Measurements from ENCODE around the gene ANKRD62. TPM values are rescaled to one million over a fixed set of nuclear protein-coding genes. Genes with fewer than 3 reads are reported as not detected.

The ANKRD62 gene
- total and polyA plus RNA-seq, 10 donors = not detected

- Histone ChIP-seq H3K27ac (no peak overlapping the region), H3K27me3 (replicated peaks in 1 of 7) (no peaks in the 10 kb centered on the region), H3K9me3 (no peaks in the 10 kb centered on the region), H3K36me3 (no peaks in the 10 kb centered on the region), H3K4me1 (peaks cover 2 to 32% (median 20%) of the 10 kb centered on the region in 6 donors), H3K4me3 (no peak overlapping the region)
- 74 to 96% (median 87%) methylated on average over 7 to 12 of the region's 12 CpGs for WGBS, 5 donors
- TF ChIP-seq POLR2AphosphoS5 (IDR thresholded peaks at IDR 0.05) (no peak), POLR2A (IDR thresholded peaks at IDR 0.05) (no peak)
- TF ChIP-seq, protein P1, sequence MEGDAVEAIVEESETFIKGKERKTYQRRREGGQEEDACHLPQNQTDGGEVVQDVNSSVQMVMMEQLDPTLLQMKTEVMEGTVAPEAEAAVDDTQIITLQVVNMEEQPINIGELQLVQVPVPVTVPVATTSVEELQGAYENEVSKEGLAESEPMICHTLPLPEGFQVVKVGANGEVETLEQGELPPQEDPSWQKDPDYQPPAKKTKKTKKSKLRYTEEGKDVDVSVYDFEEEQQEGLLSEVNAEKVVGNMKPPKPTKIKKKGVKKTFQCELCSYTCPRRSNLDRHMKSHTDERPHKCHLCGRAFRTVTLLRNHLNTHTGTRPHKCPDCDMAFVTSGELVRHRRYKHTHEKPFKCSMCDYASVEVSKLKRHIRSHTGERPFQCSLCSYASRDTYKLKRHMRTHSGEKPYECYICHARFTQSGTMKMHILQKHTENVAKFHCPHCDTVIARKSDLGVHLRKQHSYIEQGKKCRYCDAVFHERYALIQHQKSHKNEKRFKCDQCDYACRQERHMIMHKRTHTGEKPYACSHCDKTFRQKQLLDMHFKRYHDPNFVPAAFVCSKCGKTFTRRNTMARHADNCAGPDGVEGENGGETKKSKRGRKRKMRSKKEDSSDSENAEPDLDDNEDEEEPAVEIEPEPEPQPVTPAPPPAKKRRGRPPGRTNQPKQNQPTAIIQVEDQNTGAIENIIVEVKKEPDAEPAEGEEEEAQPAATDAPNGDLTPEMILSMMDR (IDR thresholded peaks at IDR 0.05 in 8 of 11, conservative IDR thresholded peaks at IDR 0.05 in 3 of 11) = no peak
- no peak for DNase-seq
- intact Hi-C loops (cut with DNase I; ENCODE audit: low total_unique reads) = no loop called here
These were observed 46.8 kb upstream of the ANKRD62 start for GRCh38 chr18:12046751-12047335.

DNA sequence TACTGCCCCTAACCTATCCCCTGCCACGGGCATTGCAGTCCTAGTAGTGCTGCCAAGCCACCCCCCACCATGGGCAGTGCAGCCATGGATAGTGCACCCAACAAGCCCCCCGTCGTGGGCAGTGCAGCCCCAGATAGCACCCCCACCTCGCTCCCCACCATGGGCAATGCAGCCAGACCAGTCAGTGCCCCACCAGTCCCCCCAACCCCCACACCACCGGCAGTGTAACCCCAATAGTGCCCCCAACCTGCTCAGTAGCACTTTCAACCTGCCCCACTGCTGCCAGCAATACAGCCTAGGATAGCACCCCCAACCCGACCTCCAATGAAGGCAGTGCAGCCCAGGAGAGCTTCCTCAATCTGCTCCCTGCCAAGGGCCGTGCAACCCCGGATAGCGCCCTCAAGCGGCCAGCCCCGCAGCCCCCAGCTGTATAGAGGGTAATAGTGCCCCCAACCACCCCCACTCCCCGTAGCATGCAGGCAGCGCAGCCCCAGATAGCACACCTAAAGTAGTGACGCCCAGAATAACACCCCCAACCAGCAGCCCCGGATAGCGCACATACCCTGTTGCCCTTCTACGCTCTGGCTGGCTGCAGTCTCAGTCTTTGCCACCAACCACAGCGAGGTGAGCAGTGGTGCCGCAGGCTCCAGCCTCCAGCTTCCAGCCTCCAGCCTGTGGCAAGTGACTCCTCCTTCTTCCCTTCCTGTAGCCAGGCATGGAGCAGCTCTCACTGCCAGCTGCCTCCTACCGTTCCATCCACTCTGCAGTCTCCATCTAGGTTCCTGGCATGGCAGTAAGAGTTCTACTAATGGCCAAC lies 45.4 kb upstream of the ANKRD62 start:
- Histone ChIP-seq H3K27me3 (replicated peaks in 1 of 7) (no peaks in the 10 kb centered on the region), H3K27ac (no peak overlapping the region), H3K9me3 (no peaks in the 10 kb centered on the region), H3K4me3 (no peak overlapping the region), H3K4me1 (peaks cover 2 to 43% (median 23%) of the 10 kb centered on the region in 6 donors), H3K36me3 (no peaks in the 10 kb centered on the region)
- DNase-seq = no peak
- WGBS, 5 donors = 86 to 94% (median 90%) methylated on average over 15 to 20 of the region's 20 CpGs
- intact Hi-C loops (cut with DNase I; ENCODE audit: low total_unique reads) = no loop called here
- TF ChIP-seq POLR2AphosphoS5 (IDR thresholded peaks at IDR 0.05) (no peak), POLR2A (IDR thresholded peaks at IDR 0.05) (no peak)
- TF ChIP-seq, protein P1 (IDR thresholded peaks at IDR 0.05 in 8 of 11, conservative IDR thresholded peaks at IDR 0.05 in 3 of 11) = no peak

- no peak for DNase-seq
- TF ChIP-seq POLR2A (IDR thresholded peaks at IDR 0.05) (no peak), POLR2AphosphoS5 (IDR thresholded peaks at IDR 0.05) (no peak)
- TF ChIP-seq, protein P1 (IDR thresholded peaks at IDR 0.05 in 8 of 11, conservative IDR thresholded peaks at IDR 0.05 in 3 of 11) = no peak
- intact Hi-C loops (cut with DNase I; ENCODE audit: low total_unique reads) = no loop called here
- H3K4me1 ChIP-seq = peaks cover 2 to 48% (median 25%) of the 10 kb centered on the region in 6 donors
- H3K4me3 ChIP-seq = no peak overlapping the region
- no peak overlapping the region for H3K27ac ChIP-seq
- WGBS, 5 donors = 60 to 68% (median 63%) methylated on average over 2 of the region's 2 CpGs
- H3K36me3 ChIP-seq = no peaks in the 10 kb centered on the region
- no peaks in the 10 kb centered on the region for H3K27me3 ChIP-seq (replicated peaks in 1 of 7)
- H3K9me3 ChIP-seq = no peaks in the 10 kb centered on the region
These were observed 44.8 kb upstream of the ANKRD62 start for GRCh38 chr18:12048827-12049175.

Measured in spleen (tissue), 11 donors.